LoVo (cell line): Measurements from ENCODE around the gene CCM2.

Experiments used
- DNase-seq: peaks from one replicate; pipeline ENCODE4 v3.0.0-alpha.2; 2016; ENCODE audit warnings: low spot score

CCM2 gene

GRCh38 chr7:44969049-44969700, 30.8 kb upstream of the CCM2 start:
- no peak for DNase-seq

GRCh38 chr7:44969701-44970522, 30.1 kb upstream of the CCM2 start:
- DNase-seq, result no peak

GRCh38 chr7:44970523-44971051, 29.4 kb upstream of the CCM2 start:
- no peak for DNase-seq

GRCh38 chr7:44971188-44971901, 28.7 kb upstream of the CCM2 start:
- no peak for DNase-seq

GRCh38 chr7:44971902-44972441, 28.0 kb upstream of the CCM2 start:
- DNase-seq, result no peak

GRCh38 chr7:44972562-44972961, 27.4 kb upstream of the CCM2 start:
- DNase-seq, result no peak

GRCh38 chr7:44973610-44974401, 26.2 kb upstream of the CCM2 start:
- no peak for DNase-seq

GRCh38 chr7:44974549-44974948, 25.5 kb upstream of the CCM2 start:
- no peak for DNase-seq

- no peak for DNase-seq
These were observed 24.5 kb upstream of the CCM2 start for GRCh38 chr7:44975331-44976039.

GRCh38 chr7:44976040-44976745, 23.8 kb upstream of the CCM2 start:
- no peak for DNase-seq

GRCh38 chr7:44976746-44977196, 23.2 kb upstream of the CCM2 start:
- no peak for DNase-seq

- no peak for DNase-seq
These were observed 22.6 kb upstream of the CCM2 start for GRCh38 chr7:44977304-44977958.

GRCh38 chr7:44977959-44978335, 22.1 kb upstream of the CCM2 start:
- no peak for DNase-seq

GRCh38 chr7:44978511-44979366, 21.3 kb upstream of the CCM2 start, which contains the start of gene MYO1G:
Gene MYO1G, minus strand, starts transcription at chr7:44979015. Its CDS starts 54 bp downstream, at chr7:44978961.
- no peak for DNase-seq

GRCh38 chr7:44979481-44980392, 20.3 kb upstream of the CCM2 start:
- no peak for DNase-seq

- no peak for DNase-seq
These were observed 19.5 kb upstream of the CCM2 start for GRCh38 chr7:44980393-44981034.
